ENCODE measurements around the gene KLK12. TPM values are rescaled to one million over a fixed set of nuclear protein-coding genes. Genes with fewer than 3 reads are reported as not detected.

KLK12 gene
- total and polyA plus RNA-seq, 2 donors (not counting 1 experiment from before 2014, with no cell fraction given): not detected

GRCh38 chr19:51040151-51040550 is 5.3 kb upstream of the KLK12 start:
- H3K4me1 ChIP-seq (ENCODE audit: control insufficient read depth, extremely low read depth, insufficient read depth, low read length): no peaks in the 10 kb centered on the region
- no peak overlapping the region for H3K4me2 ChIP-seq (ENCODE audit: extremely low read depth, insufficient read depth, low read length)
- no peak overlapping the region for H2AFZ ChIP-seq (ENCODE audit: low read length)
- DNase-seq (ENCODE audit: low read depth in 2 of 2): no peak
- no peaks in the 10 kb centered on the region for H4K20me1 ChIP-seq (ENCODE audit: control insufficient read depth, extremely low read depth, insufficient read depth, low read length)
- H3K27me3 ChIP-seq (ENCODE audit: control insufficient read depth, insufficient read depth, low read length): no peaks in the 10 kb centered on the region
- no peaks in the 10 kb centered on the region for H3K36me3 ChIP-seq (ENCODE audit: control insufficient read depth, insufficient read depth, low read length)
- no peaks in the 10 kb centered on the region for H3K79me2 ChIP-seq (ENCODE audit: control insufficient read depth, insufficient read depth, low read length)
- no peak overlapping the region for H3K9ac ChIP-seq (ENCODE audit: insufficient read depth, low read length)
- H3K9me3 ChIP-seq (ENCODE audit: control insufficient read depth, insufficient read depth, low read depth, low read length): no peaks in the 10 kb centered on the region
- H3K4me3 ChIP-seq (replicated peaks in 1 of 4; ENCODE audit: control extremely low read depth in 1 of 4, insufficient read depth in 1 of 4, low read depth in 3 of 4, low read length in 4 of 4): no peak overlapping the region
- H3K27ac ChIP-seq (ENCODE audit: insufficient read depth, low read length): no peak overlapping the region
- no peak for TF ChIP-seq EZH2 (IDR thresholded peaks at IDR 0.05; ENCODE audit: low read length, missing control alignments)
- TF ChIP-seq CTCF (conservative IDR thresholded peaks at IDR 0.05 in 1 of 2, IDR thresholded peaks at IDR 0.05 in 1 of 2; ENCODE audit: low read depth in 1 of 2, low read length in 2 of 2): no peak

GRCh38 chr19:51036519-51036918 is 1.7 kb upstream of the KLK12 start:
- H3K79me2 ChIP-seq (ENCODE audit: control insufficient read depth, insufficient read depth, low read length): no peaks in the 10 kb centered on the region
- no peaks in the 10 kb centered on the region for H3K27me3 ChIP-seq (ENCODE audit: control insufficient read depth, insufficient read depth, low read length)
- H3K4me2 ChIP-seq (ENCODE audit: extremely low read depth, insufficient read depth, low read length): no peak overlapping the region
- H4K20me1 ChIP-seq (ENCODE audit: control insufficient read depth, extremely low read depth, insufficient read depth, low read length): no peaks in the 10 kb centered on the region
- TF ChIP-seq EZH2 (IDR thresholded peaks at IDR 0.05; ENCODE audit: low read length, missing control alignments) (no peak), CTCF (conservative IDR thresholded peaks at IDR 0.05 in 1 of 2, IDR thresholded peaks at IDR 0.05 in 1 of 2; ENCODE audit: low read depth in 1 of 2, low read length in 2 of 2) (no peak)
- no peaks in the 10 kb centered on the region for H3K36me3 ChIP-seq (ENCODE audit: control insufficient read depth, insufficient read depth, low read length)
- no peak overlapping the region for H2AFZ ChIP-seq (ENCODE audit: low read length)
- no peak overlapping the region for H3K9ac ChIP-seq (ENCODE audit: insufficient read depth, low read length)
- no peaks in the 10 kb centered on the region for H3K9me3 ChIP-seq (ENCODE audit: control insufficient read depth, insufficient read depth, low read depth, low read length)
- H3K4me3 ChIP-seq (replicated peaks in 1 of 4; ENCODE audit: control extremely low read depth in 1 of 4, insufficient read depth in 1 of 4, low read depth in 3 of 4, low read length in 4 of 4): no peak overlapping the region
- DNase-seq (ENCODE audit: low read depth in 2 of 2): no peak
- H3K4me1 ChIP-seq (ENCODE audit: control insufficient read depth, extremely low read depth, insufficient read depth, low read length): no peaks in the 10 kb centered on the region
- no peak overlapping the region for H3K27ac ChIP-seq (ENCODE audit: insufficient read depth, low read length)

- no peak for DNase-seq (ENCODE audit: low read depth in 2 of 2)
- Histone ChIP-seq H3K36me3 (ENCODE audit: control insufficient read depth, insufficient read depth, low read length) (no peaks in the 10 kb centered on the region), H3K27ac (ENCODE audit: insufficient read depth, low read length) (no peak overlapping the region), H3K4me1 (ENCODE audit: control insufficient read depth, extremely low read depth, insufficient read depth, low read length) (no peaks in the 10 kb centered on the region), H4K20me1 (ENCODE audit: control insufficient read depth, extremely low read depth, insufficient read depth, low read length) (no peaks in the 10 kb centered on the region), H3K79me2 (ENCODE audit: control insufficient read depth, insufficient read depth, low read length) (no peaks in the 10 kb centered on the region), H2AFZ (ENCODE audit: low read length) (no peak overlapping the region), H3K4me2 (ENCODE audit: extremely low read depth, insufficient read depth, low read length) (no peak overlapping the region), H3K27me3 (ENCODE audit: control insufficient read depth, insufficient read depth, low read length) (no peaks in the 10 kb centered on the region), H3K9ac (ENCODE audit: insufficient read depth, low read length) (no peak overlapping the region), H3K9me3 (ENCODE audit: control insufficient read depth, insufficient read depth, low read depth, low read length) (no peaks in the 10 kb centered on the region), H3K4me3 (replicated peaks in 1 of 4; ENCODE audit: control extremely low read depth in 1 of 4, insufficient read depth in 1 of 4, low read depth in 3 of 4, low read length in 4 of 4) (no peak overlapping the region)
- TF ChIP-seq CTCF (conservative IDR thresholded peaks at IDR 0.05 in 1 of 2, IDR thresholded peaks at IDR 0.05 in 1 of 2; ENCODE audit: low read depth in 1 of 2, low read length in 2 of 2) (no peak), EZH2 (IDR thresholded peaks at IDR 0.05; ENCODE audit: low read length, missing control alignments) (no peak)
Observed at GRCh38 chr19:51031880-51032225, 2.9 kb downstream of the KLK12 start.

All from fibroblast of lung (primary cell).